Measurements from ENCODE around the gene CD2AP. TPM values are rescaled to one million over a fixed set of nuclear protein-coding genes. Genes with fewer than 3 reads are reported as not detected.
"Not testable (repeated sequence)": the region's sequence is repeated elsewhere in the genome, so short reads cannot be mapped to it uniquely, and the experiment has no call there.

The CD2AP gene
- total RNA-seq, 8 experiments from 2014 or later = 6.3 to 49.9 (median 11.2) TPM

DNA sequence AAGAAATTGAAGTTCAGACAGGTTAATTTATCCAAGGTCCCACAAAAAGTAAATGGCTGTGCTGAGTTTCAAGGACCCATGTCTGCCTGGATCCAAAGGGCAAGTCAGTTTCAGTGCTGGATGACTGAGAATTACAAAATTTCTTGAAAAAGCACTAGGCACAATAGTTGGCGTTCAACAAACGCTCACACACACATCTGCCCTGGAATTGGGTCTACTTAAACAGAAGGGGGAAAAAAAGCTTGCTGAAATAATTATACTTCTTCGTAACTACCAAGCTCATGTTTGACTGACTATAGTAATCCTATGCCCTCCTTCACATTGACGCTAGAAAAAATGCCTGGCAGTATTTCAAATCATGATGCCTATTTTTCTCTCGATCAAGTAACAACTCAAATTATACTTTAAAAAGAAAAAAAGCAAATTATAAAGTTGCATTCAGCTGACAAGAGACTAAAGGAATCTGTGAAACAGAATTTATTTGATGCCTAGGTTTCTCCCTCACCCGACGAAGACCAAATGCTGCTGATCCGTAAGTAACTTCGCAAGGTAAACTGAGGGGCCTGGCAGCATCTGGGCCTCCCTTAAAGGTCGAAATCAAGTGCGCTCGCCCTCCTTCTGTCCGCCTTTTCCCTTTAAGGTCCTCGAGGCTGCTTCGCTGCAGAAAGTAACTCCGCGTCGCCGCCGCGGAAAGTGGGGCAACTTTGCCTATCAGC lies 650 bp upstream of the CD2AP start:
- Histone ChIP-seq H3K4me3 (peak overlapping the region; percentile 80 to 99 (median 85)), H3K27ac (no peak overlapping the region), H3K4me1 (replicated peaks in 1 of 2) (peaks cover 0 to 18% of the 10 kb centered on the region in 2 donors)
- no peak for ATAC-seq (replicated peaks in 6 of 8)
- 9 to 30% (median 22%) methylated on average over 2 to 20 of the region's 21 CpGs; no CpG with 5 or more reads in 1 of the 10 experiments for WGBS, 10 experiments
- in situ Hi-C loops (cut with MboI; ENCODE audit: low pct_unique_long_range_greater_than_20kb in 2 of 9, low sequenced_read_pairs in 9 of 9, unreplicated experiment in 9 of 9) = no loop called here

DNA sequence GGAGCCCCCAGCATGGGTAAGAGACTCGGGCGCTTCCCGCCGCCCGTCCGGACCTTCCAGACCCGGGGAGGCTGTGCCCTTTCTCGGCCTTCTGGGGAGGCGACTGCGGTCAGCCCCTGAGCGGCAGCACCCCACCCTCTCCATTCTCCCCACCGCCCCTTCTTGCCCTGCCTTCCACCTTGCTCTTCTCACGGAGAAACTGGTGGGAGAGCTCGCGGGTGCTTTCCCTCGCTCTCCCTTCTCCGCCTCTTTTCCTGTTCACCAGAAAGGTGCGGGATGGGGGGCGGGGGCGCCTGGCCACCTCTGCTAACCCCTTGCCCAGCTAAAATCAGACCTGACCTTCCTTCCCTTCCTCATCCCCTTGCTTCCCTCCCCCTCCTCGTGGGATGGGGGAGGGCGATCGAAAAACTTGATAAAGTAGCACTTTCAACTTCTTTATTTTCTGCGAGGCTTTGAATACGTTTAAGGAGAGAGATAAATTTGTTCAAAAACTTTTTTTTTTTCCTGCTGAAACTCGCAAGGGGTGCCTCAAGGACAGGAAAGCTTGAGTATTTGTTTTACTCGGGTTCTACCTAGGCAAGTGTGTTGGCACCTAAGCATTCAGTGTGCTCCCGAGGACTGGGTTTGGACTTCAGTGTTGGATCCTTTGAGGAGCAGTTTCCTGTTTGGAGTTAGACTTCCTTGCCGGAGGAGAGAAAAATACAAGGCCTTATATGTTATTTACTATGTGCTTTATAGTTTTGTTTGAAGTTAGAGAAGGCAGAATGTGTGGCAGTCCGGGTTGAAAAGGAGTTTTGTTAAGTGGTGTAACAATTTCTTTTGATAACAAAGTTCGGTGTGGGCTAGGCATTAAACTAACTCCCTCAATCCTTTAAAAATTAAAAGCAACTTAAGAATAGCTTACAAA lies 897 bp downstream of the CD2AP start:
- peak in 1 of 8 experiments; percentile 2 for ATAC-seq (replicated peaks in 6 of 8)
- H3K4me1 ChIP-seq (replicated peaks in 1 of 2) = peaks cover 0 to 18% of the 10 kb centered on the region in 2 donors
- WGBS, 10 experiments = 0 to 3% (median 0%) methylated on average over 1 to 12 of the region's 31 CpGs
- H3K27ac ChIP-seq = peak overlapping the region; percentile 86 to 91
- in situ Hi-C loops (cut with MboI; ENCODE audit: low pct_unique_long_range_greater_than_20kb in 2 of 9, low sequenced_read_pairs in 9 of 9, unreplicated experiment in 9 of 9) = no loop called here
- H3K4me3 ChIP-seq = peak overlapping the region; percentile 80 to 99 (median 85)

DNA sequence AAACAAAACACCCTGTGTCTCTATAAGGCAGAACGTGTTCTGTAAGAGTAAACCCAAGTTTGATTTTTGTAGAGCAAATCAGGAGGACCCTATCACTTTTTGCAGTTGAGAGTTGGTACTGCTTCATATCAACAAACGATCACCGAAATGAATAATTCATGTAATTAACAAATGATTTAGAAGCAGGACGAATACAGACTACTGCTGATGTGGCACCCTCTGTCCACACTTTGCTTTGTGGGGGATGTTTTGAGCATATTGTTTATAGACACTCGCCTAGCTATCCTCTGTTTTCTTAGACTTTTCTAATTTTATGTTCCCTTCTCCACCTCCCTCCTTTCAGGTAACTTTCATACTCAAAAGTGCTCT lies 1.5 kb downstream of the CD2AP start:
- in situ Hi-C loops (cut with MboI; ENCODE audit: low pct_unique_long_range_greater_than_20kb in 2 of 9, low sequenced_read_pairs in 9 of 9, unreplicated experiment in 9 of 9) = no loop called here
- ATAC-seq (replicated peaks in 6 of 8) = peak in 3 of 8 experiments; percentile 2 to 3 (median 3)
- WGBS, 10 experiments = 0 to 6% (median 1%) methylated on average over 1 to 5 of the region's 5 CpGs
- H3K4me3 ChIP-seq = peak overlapping the region; percentile 80 to 99 (median 85)
- H3K4me1 ChIP-seq (replicated peaks in 1 of 2) = peaks cover 1 to 18% of the 10 kb centered on the region in 2 donors
- no peak overlapping the region for H3K27ac ChIP-seq

DNA sequence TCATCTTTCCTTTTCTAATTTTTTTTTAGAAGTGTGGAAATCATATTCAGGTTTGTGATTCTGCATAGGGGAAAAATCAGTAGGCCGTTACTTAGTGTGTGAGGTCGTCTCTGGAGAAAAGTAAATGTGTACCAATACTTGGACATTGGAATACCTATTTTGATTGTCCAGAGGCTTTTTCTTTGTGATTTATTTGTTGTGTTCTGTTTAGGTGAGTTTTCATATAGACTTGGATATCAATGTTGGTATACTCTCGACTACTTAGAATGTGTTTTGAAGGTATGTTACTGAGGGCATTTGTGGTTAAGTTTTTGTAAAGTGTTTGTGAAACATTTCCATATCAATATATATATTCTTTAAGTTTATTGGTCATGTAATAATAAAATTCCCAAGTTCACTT lies 2.3 kb downstream of the CD2AP start:
- H3K4me3 ChIP-seq = peak overlapping the region in 1 of 5 donors; percentile 85
- no peak for ATAC-seq (replicated peaks in 6 of 8)
- H3K27ac ChIP-seq = no peak overlapping the region
- in situ Hi-C loops (cut with MboI; ENCODE audit: low pct_unique_long_range_greater_than_20kb in 2 of 9, low sequenced_read_pairs in 9 of 9, unreplicated experiment in 9 of 9) = no loop called here
- H3K4me1 ChIP-seq (replicated peaks in 1 of 2) = peaks cover 9 to 18% of the 10 kb centered on the region in 2 donors
- WGBS, 10 experiments = 24 to 90% (median 51%) methylated on average over 2 to 3 of the region's 3 CpGs; no CpG with 5 or more reads in 1 of the 10 experiments

DNA sequence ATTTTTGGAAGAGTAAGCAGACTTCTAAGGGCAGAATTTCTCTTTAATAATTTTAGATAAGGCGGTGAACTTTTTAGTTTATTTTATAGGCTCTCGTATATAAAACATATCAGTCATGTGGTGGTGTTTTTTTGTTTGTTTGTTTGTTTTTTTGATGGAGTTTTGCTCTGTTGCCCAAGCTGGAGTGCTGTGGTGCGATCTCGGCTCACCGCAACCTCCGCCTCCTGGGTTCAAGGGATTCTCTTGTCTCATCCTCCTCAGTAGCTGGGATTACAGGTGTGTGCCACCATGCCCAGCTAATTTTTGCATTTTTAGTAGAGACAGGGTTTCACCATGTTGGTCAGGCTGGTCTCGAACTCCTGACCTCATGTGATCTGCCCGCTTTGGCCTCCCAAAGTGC lies 3.6 kb downstream of the CD2AP start:
- in situ Hi-C loops (cut with MboI; ENCODE audit: low pct_unique_long_range_greater_than_20kb in 2 of 9, low sequenced_read_pairs in 9 of 9, unreplicated experiment in 9 of 9); ATAC-seq (replicated peaks in 6 of 8); H3K4me3 ChIP-seq; H3K27ac ChIP-seq: not testable (repeated sequence)
- peaks cover 12 to 18% of the 10 kb centered on the region in 2 donors for H3K4me1 ChIP-seq (replicated peaks in 1 of 2)
- WGBS, 10 experiments = 94 to 100% (median 97%) methylated on average over 1 to 8 of the region's 8 CpGs; no CpG with 5 or more reads in 3 of the 10 experiments

DNA sequence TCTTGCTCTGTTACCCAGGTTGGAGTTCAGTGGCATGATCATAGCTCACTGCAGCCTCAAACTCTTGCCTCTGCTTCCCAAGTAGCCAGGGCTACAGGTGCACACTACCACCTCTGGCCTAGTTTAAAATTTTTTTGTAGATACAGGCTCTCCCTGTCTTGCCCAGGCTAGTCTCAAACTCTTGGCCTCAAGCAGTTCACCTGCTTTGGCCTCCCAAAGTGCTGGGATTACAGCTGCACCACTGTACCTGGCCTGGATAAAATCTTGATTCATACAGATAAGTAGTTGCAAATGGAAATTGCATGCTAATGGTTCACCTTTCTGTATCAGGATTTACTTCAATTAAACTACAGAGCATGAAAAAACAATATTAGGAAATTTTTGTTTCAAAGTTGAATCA lies 4.2 kb downstream of the CD2AP start:
- ATAC-seq (replicated peaks in 6 of 8) = no peak
- no peak overlapping the region for H3K4me3 ChIP-seq
- no peak overlapping the region for H3K27ac ChIP-seq
- peaks cover 12 to 18% of the 10 kb centered on the region in 2 donors for H3K4me1 ChIP-seq (replicated peaks in 1 of 2)
- in situ Hi-C loops (cut with MboI; ENCODE audit: low pct_unique_long_range_greater_than_20kb in 2 of 9, low sequenced_read_pairs in 9 of 9, unreplicated experiment in 9 of 9) = no loop called here

DNA sequence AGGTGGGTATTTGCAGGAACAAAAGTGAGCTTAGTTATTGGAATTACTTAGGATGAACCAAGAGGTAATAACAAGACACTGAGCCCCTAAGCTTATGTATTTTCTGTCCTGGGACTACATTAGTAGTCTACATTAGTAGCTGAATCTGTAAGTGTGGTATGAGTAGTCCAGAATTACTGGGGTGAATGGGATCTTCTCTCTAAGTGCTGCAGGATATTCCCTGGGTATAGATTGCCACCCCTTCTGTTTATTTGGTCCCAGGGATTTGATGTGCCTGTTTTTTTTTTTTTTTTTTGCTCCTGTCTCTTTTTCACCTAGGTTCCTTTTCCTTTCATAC lies 5.9 kb downstream of the CD2AP start:
- H3K4me1 ChIP-seq (replicated peaks in 1 of 2) = peaks cover 12 to 18% of the 10 kb centered on the region in 2 donors
- H3K27ac ChIP-seq = no peak overlapping the region
- no peak overlapping the region for H3K4me3 ChIP-seq
- ATAC-seq (replicated peaks in 6 of 8) = no peak
- in situ Hi-C loops (cut with MboI; ENCODE audit: low pct_unique_long_range_greater_than_20kb in 2 of 9, low sequenced_read_pairs in 9 of 9, unreplicated experiment in 9 of 9) = no loop called here

DNA sequence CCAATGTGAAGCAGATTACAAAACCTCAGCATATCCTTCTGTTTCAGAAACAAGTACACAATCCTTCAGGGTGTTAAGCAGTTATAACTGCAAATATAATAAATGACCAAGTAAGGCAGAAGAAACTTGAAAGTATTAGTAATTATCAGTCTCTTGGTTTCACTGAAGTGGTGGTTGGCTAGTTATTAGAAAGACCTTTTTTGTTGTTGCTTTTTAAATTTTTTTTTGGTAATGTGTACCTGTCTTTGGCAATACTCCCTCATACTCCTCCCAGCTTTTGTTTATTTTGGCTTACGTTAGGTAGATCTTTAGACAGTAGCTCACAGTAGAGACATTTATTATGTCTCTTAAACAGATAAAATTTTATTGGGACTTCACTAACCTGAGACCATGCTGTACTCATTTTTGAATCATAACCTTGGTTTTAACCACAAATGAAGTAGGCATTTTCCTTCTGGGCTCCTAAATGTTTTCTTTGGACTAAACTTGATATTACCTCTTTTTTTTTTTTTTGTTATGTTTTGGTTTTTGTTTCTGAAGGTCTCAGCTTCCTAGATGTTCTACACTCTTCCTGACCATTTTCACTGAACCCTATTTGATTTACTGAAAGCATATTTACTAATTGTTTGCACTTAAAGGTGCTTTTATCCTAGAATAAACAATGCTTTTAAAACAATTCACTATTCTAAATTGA lies 6.4 kb downstream of the CD2AP start:
- Histone ChIP-seq H3K4me1 (replicated peaks in 1 of 2) (peaks cover 12 to 17% of the 10 kb centered on the region in 2 donors), H3K4me3 (no peak overlapping the region), H3K27ac (no peak overlapping the region)
- in situ Hi-C loops (cut with MboI; ENCODE audit: low pct_unique_long_range_greater_than_20kb in 2 of 9, low sequenced_read_pairs in 9 of 9, unreplicated experiment in 9 of 9) = no loop called here
- ATAC-seq (replicated peaks in 6 of 8) = no peak
- WGBS, 10 experiments = 0 to 100% (median 44%) methylated on average over 1 of the region's 1 CpG; no CpG with 5 or more reads in 1 of the 10 experiments

DNA sequence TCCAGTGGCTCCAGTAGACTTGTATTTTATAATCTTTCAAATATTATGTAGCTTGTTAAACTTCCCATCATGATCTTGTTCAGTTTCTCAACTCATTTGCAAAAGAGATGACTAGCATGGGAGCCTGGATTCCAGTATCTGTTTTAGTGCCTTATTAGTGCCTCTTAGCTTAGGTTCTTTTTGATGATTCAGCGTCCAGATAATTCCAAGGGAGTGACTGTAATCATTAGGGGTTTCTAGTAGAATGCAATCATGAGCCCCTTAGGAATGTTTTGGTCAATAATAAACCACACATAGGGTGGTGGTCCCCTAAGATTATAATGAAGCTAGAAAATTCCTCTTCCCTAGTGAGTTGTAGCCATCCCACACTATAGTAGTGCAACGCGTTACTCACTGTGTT lies 7.0 kb downstream of the CD2AP start:
- peak in 2 of 8 experiments; percentile 76 to 89 for ATAC-seq (replicated peaks in 6 of 8)
- peak overlapping the region in 1 of 2 donors; percentile 31 for H3K27ac ChIP-seq
- H3K4me1 ChIP-seq (replicated peaks in 1 of 2) = peaks cover 11 to 12% of the 10 kb centered on the region in 2 donors
- no peak overlapping the region for H3K4me3 ChIP-seq
- WGBS, 10 experiments = 0 to 92% (median 81%) methylated on average over 1 to 3 of the region's 3 CpGs; no CpG with 5 or more reads in 3 of the 10 experiments
- in situ Hi-C loops (cut with MboI; ENCODE audit: low pct_unique_long_range_greater_than_20kb in 2 of 9, low sequenced_read_pairs in 9 of 9, unreplicated experiment in 9 of 9) = no loop called here

DNA sequence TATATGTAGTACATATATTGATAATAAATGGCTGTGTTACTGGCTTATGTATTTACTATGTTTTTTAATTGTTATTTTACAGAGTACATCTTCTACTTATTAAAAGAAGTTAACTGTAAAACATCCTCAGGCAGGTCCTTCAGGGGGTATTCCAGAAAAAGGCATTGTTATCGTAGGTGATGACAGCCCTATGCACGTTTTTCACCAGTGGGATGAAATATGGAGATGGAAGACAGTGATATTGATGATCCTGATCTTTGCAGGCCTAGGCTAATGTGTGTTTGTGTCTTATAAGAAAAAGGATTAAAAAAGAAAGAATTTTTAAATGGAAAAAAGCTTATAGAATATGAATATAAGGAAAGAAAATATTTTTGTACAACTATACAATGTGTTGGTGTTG lies 7.5 kb downstream of the CD2AP start:
- WGBS, 10 experiments = 30 to 79% (median 54%) methylated on average over 1 to 2 of the region's 2 CpGs
- in situ Hi-C loops (cut with MboI; ENCODE audit: low pct_unique_long_range_greater_than_20kb in 2 of 9, low sequenced_read_pairs in 9 of 9, unreplicated experiment in 9 of 9) = no loop called here
- H3K27ac ChIP-seq = no peak overlapping the region

DNA sequence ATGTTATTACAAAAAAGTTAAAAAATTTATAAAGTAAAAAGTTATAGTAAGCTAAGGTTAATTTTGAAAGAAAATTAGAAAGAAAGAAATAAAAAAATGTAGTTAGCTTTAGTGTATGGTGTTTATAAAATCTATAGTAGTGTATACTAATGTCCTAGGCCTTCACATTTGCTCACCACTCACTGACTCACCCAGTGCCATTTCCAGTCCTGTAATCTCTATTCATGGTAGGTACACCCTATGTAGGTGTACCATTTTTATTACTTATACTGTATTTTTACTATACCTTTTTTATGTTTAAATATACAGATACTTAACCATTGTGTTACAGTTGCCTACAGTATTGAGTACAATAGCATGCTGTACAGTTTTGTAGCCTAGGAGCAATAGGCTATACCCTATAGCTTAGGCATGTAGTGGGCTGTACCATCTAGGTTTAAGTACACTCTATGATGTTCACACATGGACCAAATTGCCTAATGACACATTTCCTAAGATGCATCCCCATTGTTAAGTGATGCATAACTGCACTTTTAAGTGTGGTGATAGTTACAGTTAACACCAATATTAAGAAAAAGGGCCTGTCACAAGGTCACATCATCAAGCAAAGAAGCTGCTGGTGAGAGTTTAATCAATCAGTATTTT lies 8.0 kb downstream of the CD2AP start:
- Histone ChIP-seq H3K27ac (no peak overlapping the region), H3K4me3 (no peak overlapping the region), H3K4me1 (replicated peaks in 1 of 2) (peaks cover 1 to 12% of the 10 kb centered on the region in 2 donors)
- in situ Hi-C loops (cut with MboI; ENCODE audit: low pct_unique_long_range_greater_than_20kb in 2 of 9, low sequenced_read_pairs in 9 of 9, unreplicated experiment in 9 of 9) = no loop called here
- ATAC-seq (replicated peaks in 6 of 8) = no peak

More for the DNA sequence above, 7.5 kb downstream of the CD2AP start:
- no peak for ATAC-seq (replicated peaks in 6 of 8)
- H3K4me3 ChIP-seq = no peak overlapping the region
- H3K4me1 ChIP-seq (replicated peaks in 1 of 2) = peaks cover 7 to 12% of the 10 kb centered on the region in 2 donors

DNA sequence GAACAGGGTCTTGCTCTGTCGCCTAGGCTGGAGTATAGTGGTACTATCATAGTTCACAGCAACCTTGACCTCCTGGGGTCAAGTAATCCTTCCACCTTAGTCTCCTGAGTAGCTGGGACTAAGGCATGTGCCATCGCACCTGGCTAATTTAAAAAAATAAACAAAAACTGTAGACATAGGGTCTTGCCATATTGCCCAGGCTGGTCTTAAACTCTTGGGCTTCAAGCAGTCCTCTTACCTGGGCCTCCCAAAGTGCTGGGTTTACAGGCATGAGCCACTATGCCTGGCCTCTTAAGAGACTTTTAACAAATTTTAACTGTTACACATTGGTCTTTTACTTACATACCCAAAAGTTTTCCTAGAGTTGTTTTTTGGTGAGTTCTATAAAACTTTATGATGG lies 12.4 kb downstream of the CD2AP start:
- no peak for ATAC-seq (replicated peaks in 6 of 8)
- 81 to 100% (median 100%) methylated on average over 1 to 2 of the region's 2 CpGs; no CpG with 5 or more reads in 3 of the 10 experiments for WGBS, 10 experiments
- Histone ChIP-seq H3K4me3 (no peak overlapping the region), H3K27ac (no peak overlapping the region), H3K4me1 (replicated peaks in 1 of 2) (peaks cover 0 to 2% of the 10 kb centered on the region in 2 donors)
- in situ Hi-C loops (cut with MboI; ENCODE audit: low pct_unique_long_range_greater_than_20kb in 2 of 9, low sequenced_read_pairs in 9 of 9, unreplicated experiment in 9 of 9) = no loop called here

DNA sequence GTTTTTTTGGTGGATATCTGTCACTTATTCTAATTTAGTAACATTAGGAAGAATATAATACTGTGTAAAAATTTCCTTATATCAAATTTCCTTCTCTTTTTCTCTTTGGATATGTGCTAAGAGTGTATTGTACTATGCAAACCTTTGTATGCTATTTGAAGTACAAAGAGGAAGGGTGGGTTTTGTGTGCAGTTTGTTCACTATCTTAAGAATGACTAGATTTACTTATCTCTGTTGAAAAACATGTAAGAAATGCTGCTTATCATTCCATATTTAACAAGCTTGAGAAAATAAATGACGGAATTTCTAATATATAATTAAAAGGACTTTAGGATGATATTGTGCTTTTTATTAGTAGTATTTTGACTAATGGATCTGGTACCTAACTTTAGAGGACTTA lies 13.1 kb downstream of the CD2AP start:
- H3K4me1 ChIP-seq (replicated peaks in 1 of 2) = no peaks in the 10 kb centered on the region
- no peak overlapping the region for H3K27ac ChIP-seq
- in situ Hi-C loops (cut with MboI; ENCODE audit: low pct_unique_long_range_greater_than_20kb in 2 of 9, low sequenced_read_pairs in 9 of 9, unreplicated experiment in 9 of 9) = no loop called here
- no peak for ATAC-seq (replicated peaks in 6 of 8)
- H3K4me3 ChIP-seq = no peak overlapping the region
- WGBS, 10 experiments = 80 to 100% (median 100%) methylated on average over 1 of the region's 1 CpG; no CpG with 5 or more reads in 1 of the 10 experiments

All from motor neuron (in vitro differentiated cells).